GM12864 (cell line): Measurements from ENCODE around the gene MACROH2A1.

ENCODE experiments used
- DNase-seq: peaks from one replicate; pipeline ENCODE4 v3.0.0-alpha.2; 2011; ENCODE audit warnings: low read depth
- H3K4me3 ChIP-seq: 2 replicates; pipeline ENCODE4 v1.5.1; 2011; ENCODE audit warnings: mild to moderate bottlenecking, low read depth, low read length, control low read depth
- TF ChIP-seq, protein P1 (sequence below): IDR thresholded peaks from 2 replicates; pipeline ENCODE4 v1.5.1; 2011; ENCODE audit warnings: low read depth, mild to moderate bottlenecking, moderate library complexity, low read length, control low read depth, inconsistent platforms; ENCODE audit errors: missing control alignments

Gene MACROH2A1

GRCh38 chr5:135398855-135399793 is at the start of gene MACROH2A1:
MACROH2A1 (minus strand) TSS chr5:135399231; CDS start chr5:135389093, 10,138 bp downstream.
- peak within 1 kb of the TSS; percentile 90 for H3K4me3 ChIP-seq
- DNase-seq = peak; percentile 50
- TF ChIP-seq, protein P1, sequence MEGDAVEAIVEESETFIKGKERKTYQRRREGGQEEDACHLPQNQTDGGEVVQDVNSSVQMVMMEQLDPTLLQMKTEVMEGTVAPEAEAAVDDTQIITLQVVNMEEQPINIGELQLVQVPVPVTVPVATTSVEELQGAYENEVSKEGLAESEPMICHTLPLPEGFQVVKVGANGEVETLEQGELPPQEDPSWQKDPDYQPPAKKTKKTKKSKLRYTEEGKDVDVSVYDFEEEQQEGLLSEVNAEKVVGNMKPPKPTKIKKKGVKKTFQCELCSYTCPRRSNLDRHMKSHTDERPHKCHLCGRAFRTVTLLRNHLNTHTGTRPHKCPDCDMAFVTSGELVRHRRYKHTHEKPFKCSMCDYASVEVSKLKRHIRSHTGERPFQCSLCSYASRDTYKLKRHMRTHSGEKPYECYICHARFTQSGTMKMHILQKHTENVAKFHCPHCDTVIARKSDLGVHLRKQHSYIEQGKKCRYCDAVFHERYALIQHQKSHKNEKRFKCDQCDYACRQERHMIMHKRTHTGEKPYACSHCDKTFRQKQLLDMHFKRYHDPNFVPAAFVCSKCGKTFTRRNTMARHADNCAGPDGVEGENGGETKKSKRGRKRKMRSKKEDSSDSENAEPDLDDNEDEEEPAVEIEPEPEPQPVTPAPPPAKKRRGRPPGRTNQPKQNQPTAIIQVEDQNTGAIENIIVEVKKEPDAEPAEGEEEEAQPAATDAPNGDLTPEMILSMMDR = no peak

DNA sequence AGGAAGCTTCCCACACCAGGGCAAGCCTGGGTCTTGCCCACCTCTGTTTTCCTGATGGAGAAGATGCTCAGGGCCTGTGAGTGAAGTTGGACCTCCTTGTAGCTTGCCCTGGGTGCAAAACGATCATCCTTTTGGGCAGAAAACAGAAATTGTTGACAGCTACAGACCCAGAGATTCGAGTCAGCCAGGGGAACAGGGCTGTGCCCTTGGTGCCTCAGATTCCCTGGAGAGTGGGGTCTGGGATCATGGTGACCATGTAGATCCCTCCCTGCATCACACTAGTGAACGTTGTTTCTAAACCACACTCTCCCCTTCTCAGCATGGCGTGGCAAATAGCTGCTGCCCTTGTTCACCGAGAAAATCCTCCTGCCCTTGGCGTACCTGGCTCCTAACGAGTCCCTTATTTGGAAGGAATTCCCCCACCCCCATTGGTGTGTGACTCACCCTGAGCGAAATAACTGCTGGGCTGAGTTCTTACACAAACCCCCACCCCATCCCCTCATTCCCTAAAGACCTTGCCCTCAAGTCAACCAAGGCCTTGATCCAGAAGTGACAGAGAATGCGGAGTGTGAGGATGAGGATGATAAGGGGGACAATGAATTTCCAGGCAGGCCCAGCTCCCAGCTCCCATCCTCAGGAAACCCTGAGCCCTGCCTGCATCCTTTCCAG is 49.2 kb upstream of the MACROH2A1 start:
- DNase-seq = no peak
- TF ChIP-seq, protein P1 = no peak
- H3K4me3 ChIP-seq = no peak overlapping the region

DNA sequence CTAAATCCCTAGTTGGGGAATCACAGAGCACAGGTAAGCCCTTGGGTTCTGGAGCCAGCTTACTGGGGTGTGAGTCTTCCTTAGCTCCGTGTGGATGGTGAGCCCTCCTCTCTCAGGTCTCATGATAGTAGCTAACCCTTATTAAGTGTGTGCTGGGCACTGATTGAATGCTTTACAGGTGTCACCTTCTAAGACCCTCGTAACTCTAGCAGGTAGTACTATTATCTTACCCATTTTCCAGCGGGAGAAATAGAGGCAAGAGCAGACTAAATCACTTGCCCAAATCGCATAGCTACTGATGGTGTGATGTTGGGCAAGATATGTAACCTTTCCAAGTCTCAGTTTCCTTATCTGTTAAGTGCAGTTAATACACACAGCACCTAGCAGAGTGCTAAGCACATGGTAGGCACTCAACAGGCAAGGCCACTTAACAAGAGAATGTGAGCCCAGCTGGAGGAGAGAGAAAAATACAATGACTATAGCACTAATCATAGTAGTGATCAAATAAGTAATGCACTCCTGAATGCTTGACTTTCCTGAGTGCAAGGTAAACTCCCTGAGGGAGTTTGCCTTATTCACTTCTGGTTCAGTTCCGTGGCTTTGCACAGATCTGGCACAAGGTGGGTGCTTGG is 48.4 kb upstream of the MACROH2A1 start, which contains the start of gene DCANP1:
TSS of gene DCANP1 (minus strand) at position 51 of the 632 bp plus-strand sequence. CDS start 240 bp downstream, outside the sequence.
- H3K4me3 ChIP-seq = no peak within 1 kb of the TSS
- DNase-seq = no peak
- TF ChIP-seq, protein P1 = no peak

GRCh38 chr5:135446615-135447014 is 47.6 kb upstream of the MACROH2A1 start:
- TF ChIP-seq, protein P1 = no peak
- DNase-seq = no peak
- no peak overlapping the region for H3K4me3 ChIP-seq

DNA sequence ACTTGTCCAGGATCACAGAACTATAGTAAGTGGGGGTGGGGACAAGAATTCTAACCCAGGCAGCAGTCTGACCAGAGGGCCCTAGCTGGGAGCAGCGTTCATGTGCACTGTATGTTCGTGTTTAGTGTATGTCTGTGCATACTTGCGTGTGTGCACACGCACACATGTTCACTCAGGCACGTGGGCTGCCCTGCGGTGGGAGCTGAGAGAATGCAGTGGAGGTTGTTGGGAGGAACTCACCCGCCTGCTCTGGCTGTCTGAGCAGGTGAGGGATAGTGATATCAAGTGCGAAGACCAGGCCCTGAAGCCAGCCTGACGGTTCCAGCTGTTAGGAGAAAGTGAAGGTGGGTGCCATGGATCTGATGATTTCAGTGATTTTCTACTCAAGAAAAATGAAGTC is 47.2 kb upstream of the MACROH2A1 start:
- no peak overlapping the region for H3K4me3 ChIP-seq
- TF ChIP-seq, protein P1 = no peak
- no peak for DNase-seq

- TF ChIP-seq, protein P1 = no peak
- no peak for DNase-seq
- no peak overlapping the region for H3K4me3 ChIP-seq
These were observed 46.4 kb upstream of the MACROH2A1 start for GRCh38 chr5:135445306-135445985.
